ENCODE measurements around the gene MEGF11. TPM values are rescaled to one million over a fixed set of nuclear protein-coding genes. Genes with fewer than 3 reads are reported as not detected.

The MEGF11 gene
- total RNA-seq, 2 donors from 2014 or later = not detected

- TF ChIP-seq, protein P1, sequence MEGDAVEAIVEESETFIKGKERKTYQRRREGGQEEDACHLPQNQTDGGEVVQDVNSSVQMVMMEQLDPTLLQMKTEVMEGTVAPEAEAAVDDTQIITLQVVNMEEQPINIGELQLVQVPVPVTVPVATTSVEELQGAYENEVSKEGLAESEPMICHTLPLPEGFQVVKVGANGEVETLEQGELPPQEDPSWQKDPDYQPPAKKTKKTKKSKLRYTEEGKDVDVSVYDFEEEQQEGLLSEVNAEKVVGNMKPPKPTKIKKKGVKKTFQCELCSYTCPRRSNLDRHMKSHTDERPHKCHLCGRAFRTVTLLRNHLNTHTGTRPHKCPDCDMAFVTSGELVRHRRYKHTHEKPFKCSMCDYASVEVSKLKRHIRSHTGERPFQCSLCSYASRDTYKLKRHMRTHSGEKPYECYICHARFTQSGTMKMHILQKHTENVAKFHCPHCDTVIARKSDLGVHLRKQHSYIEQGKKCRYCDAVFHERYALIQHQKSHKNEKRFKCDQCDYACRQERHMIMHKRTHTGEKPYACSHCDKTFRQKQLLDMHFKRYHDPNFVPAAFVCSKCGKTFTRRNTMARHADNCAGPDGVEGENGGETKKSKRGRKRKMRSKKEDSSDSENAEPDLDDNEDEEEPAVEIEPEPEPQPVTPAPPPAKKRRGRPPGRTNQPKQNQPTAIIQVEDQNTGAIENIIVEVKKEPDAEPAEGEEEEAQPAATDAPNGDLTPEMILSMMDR (IDR thresholded peaks at IDR 0.05) = no peak
- Histone ChIP-seq H3K27me3 (no peaks in the 10 kb centered on the region), H3K4me3 (no peak overlapping the region), H3K36me3 (no peaks in the 10 kb centered on the region), H3K9me3 (no peaks in the 10 kb centered on the region), H3K27ac (no peak overlapping the region), H3K4me1 (peaks cover 0 to 14% of the 10 kb centered on the region in 2 donors)
- DNase-seq (ENCODE audit: low spot score) = no peak
Measured at GRCh38 chr15:66072616-66073361, 180.8 kb downstream of the MEGF11 start.

DNA sequence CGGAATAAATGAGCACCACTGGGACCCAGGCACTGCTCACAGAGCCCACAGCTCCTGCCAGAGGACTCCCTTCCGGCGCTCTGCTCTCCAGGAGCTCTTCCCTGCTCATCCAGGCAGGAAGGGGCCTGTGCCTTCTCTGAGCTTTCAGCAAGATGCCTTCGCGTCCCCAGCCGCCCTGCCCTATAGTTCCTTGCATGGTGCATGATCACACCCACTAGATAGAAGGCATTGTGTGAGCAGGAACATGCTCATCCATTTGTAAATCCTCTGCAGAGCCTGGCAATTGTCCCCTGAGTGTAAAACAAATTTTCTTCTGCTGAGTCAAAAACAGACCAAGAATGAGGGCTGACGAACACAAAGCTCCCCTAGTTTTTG, 181.6 kb downstream of the MEGF11 start:
- DNase-seq (ENCODE audit: low spot score) = no peak
- Histone ChIP-seq H3K4me1 (peaks cover 0 to 14% of the 10 kb centered on the region in 2 donors), H3K27me3 (no peaks in the 10 kb centered on the region), H3K36me3 (no peaks in the 10 kb centered on the region), H3K27ac (no peak overlapping the region), H3K9me3 (no peaks in the 10 kb centered on the region), H3K4me3 (no peak overlapping the region)
- TF ChIP-seq, protein P1 (IDR thresholded peaks at IDR 0.05) = no peak

GRCh38 chr15:66071160-66071920, 182.2 kb downstream of the MEGF11 start:
- TF ChIP-seq, protein P1 (IDR thresholded peaks at IDR 0.05) = no peak
- peaks cover 0 to 17% of the 10 kb centered on the region in 2 donors for H3K4me1 ChIP-seq
- no peak overlapping the region for H3K4me3 ChIP-seq
- H3K36me3 ChIP-seq = no peaks in the 10 kb centered on the region
- H3K27me3 ChIP-seq = no peaks in the 10 kb centered on the region
- no peaks in the 10 kb centered on the region for H3K9me3 ChIP-seq
- no peak for DNase-seq (ENCODE audit: low spot score)
- H3K27ac ChIP-seq = no peak overlapping the region

GRCh38 chr15:66070220-66070934, 183.2 kb downstream of the MEGF11 start:
- peaks cover 0 to 21% of the 10 kb centered on the region in 2 donors for H3K4me1 ChIP-seq
- H3K9me3 ChIP-seq = no peaks in the 10 kb centered on the region
- no peaks in the 10 kb centered on the region for H3K36me3 ChIP-seq
- H3K4me3 ChIP-seq = no peak overlapping the region
- H3K27ac ChIP-seq = no peak overlapping the region
- H3K27me3 ChIP-seq = no peaks in the 10 kb centered on the region
- TF ChIP-seq, protein P1 (IDR thresholded peaks at IDR 0.05) = no peak
- no peak for DNase-seq (ENCODE audit: low spot score)

GRCh38 chr15:66069751-66070150, 183.8 kb downstream of the MEGF11 start:
- TF ChIP-seq, protein P1 (IDR thresholded peaks at IDR 0.05) = no peak
- Histone ChIP-seq H3K9me3 (no peaks in the 10 kb centered on the region), H3K36me3 (no peaks in the 10 kb centered on the region), H3K4me3 (no peak overlapping the region), H3K4me1 (peaks cover 0 to 21% of the 10 kb centered on the region in 2 donors), H3K27ac (no peak overlapping the region), H3K27me3 (no peaks in the 10 kb centered on the region)
- no peak for DNase-seq (ENCODE audit: low spot score)

Measured in right atrium auricular region (tissue), 2 donors.